Measurements from ENCODE around the gene PAX3. TPM values are rescaled to one million over a fixed set of nuclear protein-coding genes. Genes with fewer than 3 reads are reported as not detected.

PAX3 gene
- total RNA-seq, 1 experiment from 2014 or later, result not detected

DNA sequence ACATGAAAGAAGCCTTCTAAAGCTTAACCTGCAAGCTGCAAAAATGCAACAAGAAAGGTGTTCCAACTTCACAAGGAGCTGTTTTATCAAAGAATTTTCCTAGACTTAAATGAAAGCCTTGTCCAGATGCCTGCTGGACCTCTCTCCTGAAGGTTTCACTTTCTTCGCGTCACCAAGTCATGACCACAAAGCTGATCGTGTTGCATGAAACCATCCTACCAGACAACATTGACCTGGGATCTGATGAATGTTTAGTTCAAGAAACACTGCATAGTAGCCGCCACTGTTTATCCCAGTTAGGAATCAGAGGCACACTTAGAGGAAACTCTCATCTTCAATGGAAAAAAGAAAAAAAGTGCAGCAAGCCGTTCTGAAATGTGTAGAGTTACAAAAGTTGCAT is 26.9 kb downstream of the PAX3 start:
- Histone ChIP-seq H3K4me1 (ENCODE audit: insufficient read depth, low read length) (no peaks in the 10 kb centered on the region), H3F3A (ENCODE audit: low read length, unreplicated experiment) (no peaks in the 10 kb centered on the region), H3K9me2 (replicated peaks; ENCODE audit: low read length) (no peaks in the 10 kb centered on the region), H3K9ac (ENCODE audit: low read length) (no peak overlapping the region), H3K4me2 (ENCODE audit: low read length) (no peak overlapping the region), H4K20me1 (ENCODE audit: low read length) (no peaks in the 10 kb centered on the region), H2AFZ (ENCODE audit: low read length) (no peak overlapping the region), H3K79me2 (ENCODE audit: low read length) (no peaks in the 10 kb centered on the region), H3K36me3 (ENCODE audit: low read depth, low read length) (no peaks in the 10 kb centered on the region), H3K27me3 (ENCODE audit: low read length) (peaks cover 95% of the 10 kb centered on the region), H3K4me3 (ENCODE audit: low read length) (no peak overlapping the region), H3K9me3 (ENCODE audit: low read length) (no peaks in the 10 kb centered on the region), H3K27ac (ENCODE audit: low read length) (no peak overlapping the region)
- ATAC-seq (no peak), DNase-seq (no peak)
- ChIA-PET POLR2A (ENCODE audit: unreplicated experiment) (no interaction called here), CTCF (no interaction called here)
- intact Hi-C loops (cut with micrococcal nuclease), result no loop called here
- TF ChIP-seq EZH2phosphoT487 (IDR thresholded peaks at IDR 0.05; ENCODE audit: borderline replicate concordance, low read length) (no peak), EZH2 (IDR thresholded peaks at IDR 0.05; ENCODE audit: low read length, unreplicated experiment) (no peak)
- TF ChIP-seq, protein P1, sequence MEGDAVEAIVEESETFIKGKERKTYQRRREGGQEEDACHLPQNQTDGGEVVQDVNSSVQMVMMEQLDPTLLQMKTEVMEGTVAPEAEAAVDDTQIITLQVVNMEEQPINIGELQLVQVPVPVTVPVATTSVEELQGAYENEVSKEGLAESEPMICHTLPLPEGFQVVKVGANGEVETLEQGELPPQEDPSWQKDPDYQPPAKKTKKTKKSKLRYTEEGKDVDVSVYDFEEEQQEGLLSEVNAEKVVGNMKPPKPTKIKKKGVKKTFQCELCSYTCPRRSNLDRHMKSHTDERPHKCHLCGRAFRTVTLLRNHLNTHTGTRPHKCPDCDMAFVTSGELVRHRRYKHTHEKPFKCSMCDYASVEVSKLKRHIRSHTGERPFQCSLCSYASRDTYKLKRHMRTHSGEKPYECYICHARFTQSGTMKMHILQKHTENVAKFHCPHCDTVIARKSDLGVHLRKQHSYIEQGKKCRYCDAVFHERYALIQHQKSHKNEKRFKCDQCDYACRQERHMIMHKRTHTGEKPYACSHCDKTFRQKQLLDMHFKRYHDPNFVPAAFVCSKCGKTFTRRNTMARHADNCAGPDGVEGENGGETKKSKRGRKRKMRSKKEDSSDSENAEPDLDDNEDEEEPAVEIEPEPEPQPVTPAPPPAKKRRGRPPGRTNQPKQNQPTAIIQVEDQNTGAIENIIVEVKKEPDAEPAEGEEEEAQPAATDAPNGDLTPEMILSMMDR (conservative IDR thresholded peaks at IDR 0.05; ENCODE audit: low read depth, low read length), result no peak
- BruUV-seq (replicated peaks), result no TSS peak

DNA sequence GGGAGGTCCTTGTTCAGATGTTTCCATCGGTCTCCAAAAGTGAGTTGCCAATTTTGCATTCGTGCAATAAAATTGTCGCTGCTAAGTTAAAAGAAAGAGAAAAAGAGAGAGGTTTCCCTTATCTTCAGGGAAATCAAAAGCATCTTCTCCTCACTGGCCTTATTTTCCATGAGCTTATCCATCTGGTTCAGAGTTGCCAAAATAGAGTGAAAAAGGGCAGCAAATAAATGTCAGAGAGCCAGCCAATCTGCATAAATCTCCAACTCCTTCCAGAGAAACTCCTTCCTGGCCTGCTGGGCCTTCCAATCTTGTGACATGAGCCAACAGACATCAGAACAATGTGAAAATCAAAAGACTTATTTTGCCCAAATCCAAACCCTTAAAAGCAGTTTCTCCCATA is 28.4 kb downstream of the PAX3 start:
- TF ChIP-seq, protein P1 (conservative IDR thresholded peaks at IDR 0.05; ENCODE audit: low read depth, low read length), result no peak
- no peak for TF ChIP-seq EZH2 (IDR thresholded peaks at IDR 0.05; ENCODE audit: low read length, unreplicated experiment)
- no peak for TF ChIP-seq EZH2phosphoT487 (IDR thresholded peaks at IDR 0.05; ENCODE audit: borderline replicate concordance, low read length)
- POLR2A ChIA-PET (ENCODE audit: unreplicated experiment), result no interaction called here
- no TSS peak for BruUV-seq (replicated peaks)

DNA sequence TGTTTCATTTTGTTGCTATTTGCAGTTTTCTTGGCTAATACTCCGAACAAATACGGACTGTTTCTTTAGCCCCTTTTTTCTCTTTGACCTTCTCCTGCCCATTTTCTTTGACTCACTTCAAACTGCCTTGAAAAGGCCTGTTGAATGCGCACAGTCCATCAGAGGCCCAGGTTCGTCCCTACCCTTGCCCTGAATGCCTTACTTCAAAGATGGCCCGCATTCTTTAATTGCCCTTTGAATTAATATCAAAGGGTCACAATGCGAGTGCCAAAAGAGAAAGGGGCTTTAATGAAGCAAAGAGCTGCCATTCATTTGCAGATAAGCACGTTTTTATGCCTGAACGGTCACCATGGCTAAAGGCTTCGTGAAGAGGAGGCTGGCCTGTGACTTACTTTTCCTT is 29.7 kb downstream of the PAX3 start:
- BruUV-seq (replicated peaks), result no TSS peak

More for the DNA sequence above, 28.4 kb downstream of the PAX3 start:
- H3K79me2 ChIP-seq (ENCODE audit: low read length), result no peaks in the 10 kb centered on the region
- no peak overlapping the region for H2AFZ ChIP-seq (ENCODE audit: low read length)
- H3K9me3 ChIP-seq (ENCODE audit: low read length), result no peaks in the 10 kb centered on the region
- no peaks in the 10 kb centered on the region for H4K20me1 ChIP-seq (ENCODE audit: low read length)
- no peaks in the 10 kb centered on the region for H3K36me3 ChIP-seq (ENCODE audit: low read depth, low read length)
- H3K4me1 ChIP-seq (ENCODE audit: insufficient read depth, low read length), result no peaks in the 10 kb centered on the region
- no peak overlapping the region for H3K27ac ChIP-seq (ENCODE audit: low read length)
- CTCF ChIA-PET, result no interaction called here
- H3K9ac ChIP-seq (ENCODE audit: low read length), result no peak overlapping the region
- H3K9me2 ChIP-seq (replicated peaks; ENCODE audit: low read length), result no peaks in the 10 kb centered on the region
- H3K4me2 ChIP-seq (ENCODE audit: low read length), result no peak overlapping the region
- intact Hi-C loops (cut with micrococcal nuclease), result no loop called here
- H3F3A ChIP-seq (ENCODE audit: low read length, unreplicated experiment), result no peaks in the 10 kb centered on the region
- H3K27me3 ChIP-seq (ENCODE audit: low read length), result peaks cover 96% of the 10 kb centered on the region
- ATAC-seq, result no peak
- DNase-seq, result no peak
- H3K4me3 ChIP-seq (ENCODE audit: low read length), result no peak overlapping the region

More for the DNA sequence above, 29.7 kb downstream of the PAX3 start:
- H3K9me2 ChIP-seq (replicated peaks; ENCODE audit: low read length), result no peaks in the 10 kb centered on the region
- H3K9me3 ChIP-seq (ENCODE audit: low read length), result no peaks in the 10 kb centered on the region
- H2AFZ ChIP-seq (ENCODE audit: low read length), result no peak overlapping the region
- H3F3A ChIP-seq (ENCODE audit: low read length, unreplicated experiment), result no peaks in the 10 kb centered on the region
- ChIA-PET CTCF (no interaction called here), POLR2A (ENCODE audit: unreplicated experiment) (no interaction called here)
- no peaks in the 10 kb centered on the region for H3K79me2 ChIP-seq (ENCODE audit: low read length)
- no peak overlapping the region for H3K27ac ChIP-seq (ENCODE audit: low read length)
- no peaks in the 10 kb centered on the region for H3K36me3 ChIP-seq (ENCODE audit: low read depth, low read length)
- no peak overlapping the region for H3K9ac ChIP-seq (ENCODE audit: low read length)
- ATAC-seq, result no peak
- H3K4me3 ChIP-seq (ENCODE audit: low read length), result no peak overlapping the region
- peaks cover 93% of the 10 kb centered on the region for H3K27me3 ChIP-seq (ENCODE audit: low read length)
- intact Hi-C loops (cut with micrococcal nuclease), result no loop called here
- H4K20me1 ChIP-seq (ENCODE audit: low read length), result no peaks in the 10 kb centered on the region
- DNase-seq, result no peak
- no peak overlapping the region for H3K4me2 ChIP-seq (ENCODE audit: low read length)
- TF ChIP-seq EZH2phosphoT487 (IDR thresholded peaks at IDR 0.05; ENCODE audit: borderline replicate concordance, low read length) (no peak), EZH2 (IDR thresholded peaks at IDR 0.05; ENCODE audit: low read length, unreplicated experiment) (no peak)
- TF ChIP-seq, protein P1 (conservative IDR thresholded peaks at IDR 0.05; ENCODE audit: low read depth, low read length), result no peak
- H3K4me1 ChIP-seq (ENCODE audit: insufficient read depth, low read length), result no peaks in the 10 kb centered on the region
